ENCODE results near the gene MICAL2.
A peak's percentile ranks its signal among the peaks of the same experiment; 100 is the strongest.

MICAL2 gene

DNA sequence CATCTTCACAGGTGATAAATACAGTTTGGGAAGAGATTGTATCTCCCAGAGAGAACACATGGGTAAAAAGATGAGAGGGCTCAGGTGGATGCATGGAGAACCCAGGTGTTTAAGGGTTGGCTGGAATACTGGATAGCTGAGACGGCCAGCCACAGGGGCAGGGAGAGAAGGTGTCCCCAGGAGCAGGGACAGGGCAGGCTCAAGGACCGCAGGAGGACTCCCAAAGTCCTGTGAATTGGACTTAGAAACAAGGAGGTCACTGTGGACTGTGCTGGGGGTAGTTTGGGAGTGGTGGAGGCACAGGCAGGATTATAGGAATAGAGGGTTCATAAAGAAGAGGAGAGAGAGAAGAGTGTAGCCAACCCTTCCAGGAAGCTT lies 163.2 kb downstream of the MICAL2 start:
- no peak for DNase-seq (ENCODE audit: low spot score)

- DNase-seq (ENCODE audit: low spot score), result no peak
Observed at GRCh38 chr11:12274056-12274455, 163.7 kb downstream of the MICAL2 start.

DNA sequence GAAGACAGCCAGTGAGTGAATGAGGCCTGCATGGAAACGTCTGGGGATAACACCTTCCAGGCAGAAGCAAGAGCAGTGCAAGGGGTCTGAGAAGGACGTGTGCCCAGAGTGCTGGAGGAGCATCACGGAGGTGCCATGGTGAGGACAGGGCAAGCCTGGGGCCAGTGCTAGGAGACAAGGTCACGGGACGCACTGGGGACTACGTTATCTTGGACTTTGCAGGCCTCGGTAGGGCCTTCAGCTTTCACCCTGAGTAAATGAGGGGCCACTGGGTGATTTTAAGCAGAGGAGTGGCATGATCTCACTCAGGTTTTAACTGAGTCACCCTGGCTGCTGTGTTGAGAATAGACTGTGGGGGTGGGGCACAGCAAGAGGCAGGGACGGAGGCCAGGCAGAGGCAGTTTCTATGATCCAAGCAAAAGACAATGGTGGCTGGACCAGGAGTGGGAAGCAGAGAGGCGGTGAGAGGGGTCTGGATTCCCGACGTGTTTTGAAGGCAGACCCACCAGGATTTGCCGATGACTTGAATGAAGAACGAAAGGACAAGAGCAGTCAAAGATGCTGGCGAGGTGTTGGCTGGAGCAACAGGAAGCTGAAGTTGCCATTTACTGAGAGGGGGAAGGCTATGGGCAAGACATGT lies 164.3 kb downstream of the MICAL2 start:
- no peak for DNase-seq (ENCODE audit: low spot score)

DNA sequence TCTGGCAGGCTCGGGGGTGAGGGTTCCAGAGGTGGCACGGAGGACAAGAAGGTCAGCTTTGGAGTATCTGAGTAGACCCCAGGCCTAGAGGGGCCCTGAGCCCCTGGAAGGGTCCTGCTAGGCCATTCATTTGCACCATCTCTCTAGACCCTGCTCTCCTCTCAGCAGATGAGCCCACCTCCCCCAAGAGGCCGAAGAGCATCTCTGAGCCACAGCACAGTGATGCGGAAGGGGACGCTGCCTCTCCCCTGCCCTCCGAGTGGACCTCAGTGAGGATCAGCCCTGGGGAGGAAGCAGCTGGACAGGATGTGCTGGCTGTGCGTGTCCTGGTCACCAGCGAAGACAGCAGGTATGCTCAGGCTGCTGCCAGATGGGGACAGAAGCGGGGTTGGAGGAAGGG lies 165.4 kb downstream of the MICAL2 start:
- no peak for DNase-seq (ENCODE audit: low spot score)

- DNase-seq (ENCODE audit: low spot score), result no peak
Observed at GRCh38 chr11:12276356-12276755, 166.0 kb downstream of the MICAL2 start.

- DNase-seq (ENCODE audit: low spot score), result no peak
Observed at GRCh38 chr11:12276831-12277475, 166.6 kb downstream of the MICAL2 start.

- DNase-seq (ENCODE audit: low spot score), result peak; percentile 24
Observed at GRCh38 chr11:12278766-12279671, 168.6 kb downstream of the MICAL2 start.

DNA sequence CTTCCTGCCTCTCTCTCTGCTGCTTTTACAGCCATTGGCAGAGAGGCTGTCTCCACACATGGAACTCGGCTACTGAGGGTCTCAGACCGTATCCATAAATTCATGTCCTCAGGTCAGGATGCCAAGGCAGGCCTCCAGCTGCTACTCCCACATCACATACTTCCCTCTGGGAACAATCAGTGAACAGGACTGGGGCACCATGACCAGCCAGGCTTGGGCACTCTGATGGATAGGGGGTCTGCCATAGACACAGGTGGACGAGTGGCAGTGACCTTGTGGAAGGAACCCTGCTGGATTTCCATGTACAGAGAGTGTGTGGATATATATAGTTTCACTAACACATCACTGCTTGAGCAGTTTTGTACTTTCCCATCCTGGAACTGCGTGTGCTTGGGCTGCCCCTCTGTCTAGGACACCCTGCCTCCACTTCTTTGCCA lies 169.3 kb downstream of the MICAL2 start:
- DNase-seq (ENCODE audit: low spot score), result peak; percentile 34

- DNase-seq (ENCODE audit: low spot score), result peak; percentile 13
Observed at GRCh38 chr11:12280199-12280837, 169.9 kb downstream of the MICAL2 start.

- DNase-seq (ENCODE audit: low spot score), result peak; percentile 43
Observed at GRCh38 chr11:12280838-12281565, 170.6 kb downstream of the MICAL2 start.

GRCh38 chr11:12281571-12282478 lies 171.4 kb downstream of the MICAL2 start:
- peak; percentile 89 for DNase-seq (ENCODE audit: low spot score)

GRCh38 chr11:12282676-12283075 lies 172.3 kb downstream of the MICAL2 start:
- DNase-seq (ENCODE audit: low spot score), result no peak

DNA sequence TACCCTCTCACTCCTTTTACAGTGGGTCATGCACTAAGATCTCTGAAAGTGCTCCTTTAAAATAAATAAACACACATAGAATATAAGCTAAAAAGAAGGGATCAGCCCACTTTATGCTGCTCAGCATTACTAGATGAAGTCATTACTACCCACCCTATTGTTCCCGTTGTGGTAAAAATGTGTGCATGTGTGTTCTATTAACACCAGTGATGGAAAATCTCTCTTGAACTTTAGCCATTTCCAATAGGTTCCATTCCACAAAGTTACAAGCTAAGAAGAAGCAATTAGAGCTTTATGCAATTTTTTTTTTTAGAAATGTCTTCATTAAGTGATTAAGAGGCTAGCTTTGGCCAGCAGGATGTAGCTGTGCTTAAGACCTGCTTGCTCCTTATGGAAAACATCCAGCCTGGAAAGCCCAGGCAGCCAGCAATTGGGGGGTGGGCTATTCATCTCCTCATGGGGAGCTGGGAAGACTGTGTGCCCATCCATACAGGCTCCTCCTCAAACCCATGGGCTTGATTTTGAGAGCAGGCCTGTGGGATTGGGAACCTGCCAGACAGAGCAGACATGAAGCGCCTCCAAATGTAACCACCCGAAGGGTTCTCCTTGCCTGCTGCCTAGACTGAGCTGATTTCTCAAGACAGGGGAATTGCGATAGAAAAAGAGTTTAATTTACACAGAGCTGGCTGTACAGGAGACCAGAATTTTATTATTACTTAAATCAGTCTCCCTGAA lies 174.1 kb downstream of the MICAL2 start:
- no peak for DNase-seq (ENCODE audit: low spot score)

DNA sequence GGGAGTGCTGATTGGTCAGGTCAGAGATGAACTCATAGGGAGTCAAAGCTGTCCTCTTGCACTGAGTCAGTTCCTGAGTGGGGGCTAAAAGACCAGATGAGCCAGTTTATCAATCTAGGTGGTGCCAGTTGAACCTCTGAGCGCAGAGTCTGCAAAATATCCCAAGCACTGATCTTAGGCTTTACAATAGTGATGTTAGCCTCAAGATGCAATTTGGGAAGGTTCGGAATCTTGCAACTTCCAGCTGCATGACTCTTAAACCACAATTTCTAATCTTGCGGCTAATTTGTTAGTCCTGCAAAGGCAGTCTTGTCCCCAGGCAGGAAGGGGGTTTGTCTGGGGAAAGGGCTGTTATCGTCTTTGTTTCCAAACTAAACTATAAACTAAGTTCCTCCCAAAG lies 174.7 kb downstream of the MICAL2 start:
- no peak for DNase-seq (ENCODE audit: low spot score)

DNA sequence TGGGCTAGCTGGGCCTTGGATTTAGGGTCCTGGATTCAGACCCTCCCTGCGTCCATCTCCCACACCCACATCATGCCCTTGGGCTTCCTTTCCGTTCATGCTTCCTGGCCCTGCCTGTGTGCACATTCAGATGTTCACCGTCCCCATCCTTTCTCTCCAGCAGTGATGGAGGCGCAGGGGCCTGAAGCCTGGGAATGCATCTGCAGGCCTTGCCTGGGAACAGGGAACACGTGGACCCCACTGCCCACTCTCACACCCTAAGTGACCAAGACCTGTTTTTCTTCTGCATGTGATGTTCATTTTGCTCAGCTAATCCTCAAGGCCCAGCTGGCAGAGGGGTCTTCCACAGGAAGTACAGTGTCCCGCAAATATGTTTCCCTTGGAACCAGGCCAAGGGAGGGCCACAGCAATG lies 175.4 kb downstream of the MICAL2 start:
- DNase-seq (ENCODE audit: low spot score), result no peak

GRCh38 chr11:12286606-12287005 lies 176.2 kb downstream of the MICAL2 start:
- no peak for DNase-seq (ENCODE audit: low spot score)

- DNase-seq (ENCODE audit: low spot score), result no peak
Observed at GRCh38 chr11:12287009-12287373, 176.6 kb downstream of the MICAL2 start.

- DNase-seq (ENCODE audit: low spot score), result peak; percentile 78
Observed at GRCh38 chr11:12287374-12288211, 177.2 kb downstream of the MICAL2 start.

Data from ecto neural progenitor cell (in vitro differentiated cells).